Lung (tissue), 12 donors: Measurements from ENCODE around the gene BBS1. TPM values are rescaled to one million over a fixed set of nuclear protein-coding genes. Genes with fewer than 3 reads are reported as not detected.

Experiments used
- ATAC-seq: fragments of 200-7000 bp; cut with Tn5 transposase; one replicate; pipeline ENCODE4 v1.9.1; 2020; ENCODE audit warnings: moderate number of reproducible peaks; ENCODE audit not compliant: insufficient read depth, low FRiP score
- DNase-seq, 3 donors: peaks; one replicate each; pipeline ENCODE4 v3.0.0-alpha.2; 2013 to 2017
- H3K27ac ChIP-seq, 2 donors: one replicate each; pipeline ENCODE4 v1.5.1; 2013; ENCODE audit warnings: mild to moderate bottlenecking in 2 of 2, moderate library complexity in 2 of 2, control low read depth in 1 of 2, inconsistent platforms in 1 of 2, low read depth in 1 of 2, low read length in 1 of 2
- H3K27me3 ChIP-seq, 3 donors: one replicate each; pipeline ENCODE4 v1.5.1; 2013; ENCODE audit warnings: low read length in 2 of 3; ENCODE audit not compliant: control insufficient read depth in 3 of 3, insufficient read depth in 3 of 3
- H3K36me3 ChIP-seq, 4 donors: one replicate each; pipeline ENCODE4 v1.5.1; 2013; ENCODE audit warnings: low read length in 4 of 4, mild to moderate bottlenecking in 1 of 4, moderate library complexity in 1 of 4; ENCODE audit not compliant: control insufficient read depth in 4 of 4, insufficient read depth in 4 of 4
- H3K4me1 ChIP-seq, 5 donors: one replicate each; pipeline ENCODE4 v1.5.1; 2013; ENCODE audit warnings: low read length in 5 of 5, mild to moderate bottlenecking in 2 of 5, moderate library complexity in 1 of 5; ENCODE audit not compliant: control insufficient read depth in 5 of 5, insufficient read depth in 5 of 5
- H3K4me3 ChIP-seq: one replicate; pipeline ENCODE4 v1.5.1; 2013; ENCODE audit warnings: mild to moderate bottlenecking, control low read depth, moderate library complexity
- H3K9ac ChIP-seq, 2 donors: one replicate each; pipeline ENCODE4 v1.5.1; 2013; ENCODE audit warnings: low read length in 2 of 2, control low read depth in 1 of 2; ENCODE audit not compliant: insufficient read depth in 1 of 2
- H3K9me3 ChIP-seq, 4 donors: one replicate each; pipeline ENCODE4 v1.5.1; 2013; ENCODE audit warnings: low read length in 3 of 4, mild to moderate bottlenecking in 1 of 4, moderate library complexity in 1 of 4; ENCODE audit not compliant: control insufficient read depth in 4 of 4, insufficient read depth in 3 of 4
- CTCF ChIP-seq: IDR thresholded peaks from 2 replicates; pipeline ENCODE4 v1.5.1; 2012; ENCODE audit warnings: mild to moderate bottlenecking; ENCODE audit errors: control extremely low read depth, extremely low read depth
- WGBS, 2 donors: extraction: QIAGEN DNeasy Blood & Tissue Kit; methylation state at CpG; one replicate each; pipeline ENCODE4 v1.1.7; 2013; 5-methylcytosine and 5-hydroxymethylcytosine counted together
- polyA plus RNA-seq, 2 donors: library from polyadenylated mRNA; stranded (reverse); fragments of 200-250 nt; gene quantifications; one replicate each; pipeline ENCODE4 v1.2.1, GENCODE V29; 2013
- total RNA-seq, 2 donors: library from RNA; depleted of rRNA in 1 of 2; stranded (reverse); fragments of >200 nt in 1 of 2; gene quantifications; one replicate each; pipeline ENCODE4 v1.2.1, GENCODE V29; 2014 to 2021
- donor health status: control.
- donor health status: control.
- donor health status: Bipolar disorder and iron deficiency.
- donor health status: healthy.
- donor health status: DM: yes; HTN: yes; CAD: no.

Gene BBS1
- total and polyA plus RNA-seq, 4 donors = 12.5 to 75.6 (median 29.3) TPM

- Histone ChIP-seq H3K4me3 (no peak overlapping the region), H3K27ac (no peak overlapping the region), H3K36me3 (peaks cover 0 to 19% (median 1%) of the 10 kb centered on the region in 4 donors), H3K4me1 (no peaks in the 10 kb centered on the region), H3K9me3 (no peaks in the 10 kb centered on the region), H3K27me3 (no peaks in the 10 kb centered on the region), H3K9ac (no peak overlapping the region)
- ATAC-seq (no peak), DNase-seq (no peak)
- TF ChIP-seq CTCF = no peak
- WGBS, 2 donors = 95 to 98% methylated on average over 5 of the region's 5 CpGs
Measured at GRCh38 chr11:66498506-66498905, 11.9 kb upstream of the BBS1 start.

- Histone ChIP-seq H3K27me3 (no peaks in the 10 kb centered on the region), H3K4me3 (no peak overlapping the region), H3K27ac (no peak overlapping the region), H3K4me1 (no peaks in the 10 kb centered on the region), H3K36me3 (peaks cover 0 to 6% (median 0%) of the 10 kb centered on the region in 4 donors), H3K9me3 (no peaks in the 10 kb centered on the region), H3K9ac (no peak overlapping the region)
- ATAC-seq (no peak), DNase-seq (no peak)
- no peak for TF ChIP-seq CTCF
- 0 to 78% methylated on average over 1 of the region's 1 CpG for WGBS, 2 donors
Measured at GRCh38 chr11:66505276-66505816, 5.1 kb upstream of the BBS1 start.

- Histone ChIP-seq H3K9me3 (no peaks in the 10 kb centered on the region), H3K36me3 (peaks cover 0 to 10% (median 5%) of the 10 kb centered on the region in 4 donors), H3K4me1 (peaks cover 0 to 8% (median 2%) of the 10 kb centered on the region in 5 donors), H3K27me3 (no peaks in the 10 kb centered on the region), H3K9ac (no peak overlapping the region), H3K4me3 (no peak overlapping the region), H3K27ac (no peak overlapping the region)
- no peak for DNase-seq
- TF ChIP-seq CTCF = no peak
- ATAC-seq = no peak
- WGBS, 2 donors = 73 to 79% methylated on average over 7 of the region's 7 CpGs
Measured at GRCh38 chr11:66509131-66509561, 1.3 kb upstream of the BBS1 start.

- no peak for ATAC-seq
- peaks cover 4 to 14% (median 9%) of the 10 kb centered on the region in 4 donors for H3K36me3 ChIP-seq
- peak overlapping the region; percentile 81 for H3K4me3 ChIP-seq
Measured at GRCh38 chr11:66510990-66511339, 530 bp downstream of the BBS1 start.

More at GRCh38 chr11:66510990-66511339, 530 bp downstream of the BBS1 start:
- 7 to 9% methylated on average over 5 of the region's 5 CpGs for WGBS, 2 donors
- no peaks in the 10 kb centered on the region for H3K9me3 ChIP-seq
- no peak overlapping the region for H3K27ac ChIP-seq
- H3K4me1 ChIP-seq = peaks cover 0 to 8% (median 4%) of the 10 kb centered on the region in 5 donors
- H3K27me3 ChIP-seq = no peaks in the 10 kb centered on the region
- TF ChIP-seq CTCF = no peak
- H3K9ac ChIP-seq = peak overlapping the region; percentile 68 to 69
- no peak for DNase-seq
